Measurements from ENCODE around the gene LYL1.

LYL1 gene

DNA sequence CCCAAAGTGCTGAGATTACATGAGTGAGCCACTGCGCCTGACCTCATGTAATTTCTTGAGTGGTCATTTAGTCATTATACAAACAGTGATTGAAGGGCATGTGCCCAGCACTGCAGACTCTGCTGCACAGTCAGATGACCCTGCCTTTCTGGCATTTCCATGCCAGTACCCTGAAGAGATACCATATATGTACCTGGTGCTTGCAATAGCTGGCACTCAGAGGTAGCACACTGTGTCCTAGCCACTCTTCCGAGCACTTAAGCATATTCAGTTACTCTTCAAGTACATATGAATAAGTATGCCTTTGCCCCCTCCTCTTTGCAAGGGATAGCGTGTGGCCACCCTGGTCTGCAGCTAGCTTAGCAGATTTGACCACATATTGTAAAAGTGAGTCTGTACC lies 32.0 kb upstream of the LYL1 start:
- no peak for TF ChIP-seq CTCF (IDR thresholded peaks at IDR 0.05; ENCODE audit: insufficient read depth, low read depth, low read length, missing control alignments)
- DNase-seq (ENCODE audit: low read depth): no peak
- H3K4me3 ChIP-seq (ENCODE audit: low read length): no peak overlapping the region

DNA sequence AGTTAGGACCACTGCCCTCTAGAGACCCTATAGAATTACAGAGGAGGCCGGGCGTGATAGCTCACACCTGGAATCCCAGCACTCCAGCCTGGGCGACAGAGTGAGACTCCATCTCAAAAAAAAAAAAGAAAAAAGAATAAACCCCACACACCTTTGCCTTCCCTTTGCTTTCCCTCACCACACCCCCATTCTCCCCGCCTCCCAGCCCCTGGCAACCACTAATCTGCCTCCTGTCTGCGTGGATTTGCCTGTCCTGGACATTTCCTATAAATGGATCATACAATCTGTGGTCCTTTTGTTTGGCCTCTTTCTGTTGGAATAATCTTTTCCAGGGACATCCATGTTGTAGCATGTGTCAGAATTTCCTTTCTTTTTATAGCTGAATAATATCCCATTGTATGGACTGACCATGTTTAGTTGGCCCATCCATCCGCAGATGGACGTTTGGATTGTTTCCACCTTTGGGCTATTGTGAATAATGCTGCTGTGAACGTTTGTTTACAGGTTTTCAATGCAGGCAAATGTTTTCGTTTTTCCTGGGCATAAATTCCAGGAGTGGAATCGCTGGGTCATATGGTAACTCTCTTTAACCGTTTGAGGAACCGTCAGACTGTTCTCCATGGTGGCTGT lies 30.7 kb upstream of the LYL1 start:
- no peak for TF ChIP-seq CTCF (IDR thresholded peaks at IDR 0.05; ENCODE audit: insufficient read depth, low read depth, low read length, missing control alignments)
- no peak overlapping the region for H3K4me3 ChIP-seq (ENCODE audit: low read length)
- DNase-seq (ENCODE audit: low read depth): no peak

- DNase-seq (ENCODE audit: low read depth): no peak
- H3K4me3 ChIP-seq (ENCODE audit: low read length): no peak overlapping the region
- TF ChIP-seq CTCF (IDR thresholded peaks at IDR 0.05; ENCODE audit: insufficient read depth, low read depth, low read length, missing control alignments): no peak
Measured at GRCh38 chr19:13132471-13133180, 30.0 kb upstream of the LYL1 start.

- no peak for DNase-seq (ENCODE audit: low read depth)
- TF ChIP-seq CTCF (IDR thresholded peaks at IDR 0.05; ENCODE audit: insufficient read depth, low read depth, low read length, missing control alignments): no peak
- no peak overlapping the region for H3K4me3 ChIP-seq (ENCODE audit: low read length)
Measured at GRCh38 chr19:13130886-13131490, 28.3 kb upstream of the LYL1 start.

GRCh38 chr19:13129384-13129783 lies 26.7 kb upstream of the LYL1 start:
- no peak for TF ChIP-seq CTCF (IDR thresholded peaks at IDR 0.05; ENCODE audit: insufficient read depth, low read depth, low read length, missing control alignments)
- H3K4me3 ChIP-seq (ENCODE audit: low read length): no peak overlapping the region
- no peak for DNase-seq (ENCODE audit: low read depth)

GRCh38 chr19:13128583-13128982 lies 25.9 kb upstream of the LYL1 start:
- no peak for DNase-seq (ENCODE audit: low read depth)
- H3K4me3 ChIP-seq (ENCODE audit: low read length): no peak overlapping the region
- no peak for TF ChIP-seq CTCF (IDR thresholded peaks at IDR 0.05; ENCODE audit: insufficient read depth, low read depth, low read length, missing control alignments)

Measured in epithelial cell of esophagus (primary cell).